K562 (cell line): ENCODE data around the gene CDKN2AIPNL. TPM values are rescaled to one million over a fixed set of nuclear protein-coding genes. Genes with fewer than 3 reads are reported as not detected.

Experiments
- ATAC-seq: fragments of 200-7000 bp; cut with Tn5 transposase; 3 replicates; pipeline ENCODE4 v1.9.1; 2020; ENCODE audit warnings: moderate library complexity
- BruUV-seq: library from RNA; stranded (reverse); fragments of 400-500 nt; replicated peaks from 2 replicates; lab custom pipeline; 2021; lab: Mats Ljungman, UMichigan
- CTCF ChIA-PET: fragments of 300-600 bp; formaldehyde crosslinking; extraction: SDS; loops from one replicate; lab custom pipeline; 2021; ENCODE audit warnings: low intra/inter-chr PET ratio; lab: Yijun Ruan, JAX
- POLR2A ChIA-PET: fragments of 300-600, 350-650 bp; sonication (Branson Sonifier 250); formaldehyde crosslinking; extraction: SDS; loops from one replicate; lab custom pipeline; 2021; ENCODE audit warnings: antibody characterized with exemption, inconsistent platforms; lab: Yijun Ruan, JAX
- DNase-seq, 4 experiments: peaks; one replicate each; pipeline versions ENCODE4 v3.0.0 to v3.0.0-alpha.2; 2011 to 2018; ENCODE audit warnings: low spot score in 3 of 4, mixed read lengths in 3 of 4; ENCODE audit errors: extremely low read depth in 1 of 4
- FAIRE-seq: peaks from 2 replicates; lab custom pipeline; 2011; peaks lifted over from hg19 to GRCh38; lab: Jason Lieb, UNC
- H2AFZ ChIP-seq: 2 replicates; pipeline ENCODE4 v1.6.0; 2011; ENCODE audit warnings: low read depth, low read length, control low read depth, inconsistent platforms
- H3K27ac ChIP-seq: fragments of 200-600 bp; 3 replicates; pipeline ENCODE4 v1.8.0; 2011; ENCODE audit warnings: low read depth, mild to moderate bottlenecking, control low read depth, inconsistent platforms, low read length, moderate library complexity, mixed read lengths; ENCODE audit errors: extremely low read depth
- H3K27me3 ChIP-seq, 2 experiments: fragments of 300-600 bp in 1 of 2; 2 replicates in 1 of 2; 3 replicates in 1 of 2; pipeline versions ENCODE4 v1.6.0 to v1.8.0; 2011; ENCODE audit warnings: inconsistent platforms in 2 of 2, low read length in 2 of 2, mild to moderate bottlenecking in 1 of 2, mixed read lengths in 1 of 2, moderate library complexity in 1 of 2; ENCODE audit not compliant: control insufficient read depth in 2 of 2, insufficient read depth in 2 of 2
- H3K36me3 ChIP-seq: fragments of 300-600 bp; 3 replicates; pipeline ENCODE4 v1.8.0; 2011; ENCODE audit warnings: mild to moderate bottlenecking, low read length, inconsistent platforms; ENCODE audit not compliant: control insufficient read depth, insufficient read depth
- H3K4me1 ChIP-seq, 2 experiments: fragments of 200-600 bp in 1 of 2; replicated peaks in 1 of 2; 2 replicates in 1 of 2; 3 replicates in 1 of 2; pipeline versions ENCODE4 v1.5.1 to v1.8.0; 2011; ENCODE audit warnings: inconsistent platforms in 2 of 2, low read length in 2 of 2, mild to moderate bottlenecking in 1 of 2, mixed read lengths in 1 of 2, moderate library complexity in 1 of 2; ENCODE audit not compliant: control insufficient read depth in 2 of 2, insufficient read depth in 2 of 2
- H3K4me2 ChIP-seq: 2 replicates; pipeline ENCODE4 v1.6.1; 2011; ENCODE audit warnings: low read length, control low read depth, inconsistent platforms, mixed read lengths; ENCODE audit not compliant: insufficient read depth
- H3K4me3 ChIP-seq: fragments of 200-600 bp; sonication (generic), shearing (Covaris generic); 2 replicates; pipeline ENCODE4 v1.5.1; 2016; ENCODE audit warnings: control low read depth, inconsistent platforms
- H3K79me2 ChIP-seq: fragments of 200-600 bp; 3 replicates; pipeline ENCODE4 v1.8.0; 2011; ENCODE audit warnings: low read length, inconsistent platforms; ENCODE audit not compliant: control insufficient read depth, insufficient read depth
- H3K9ac ChIP-seq, 2 experiments: 2 replicates each; pipeline versions ENCODE4 v1.6.0 to v1.6.1; 2011; ENCODE audit warnings: low read depth in 2 of 2, low read length in 2 of 2, control low read depth in 1 of 2, inconsistent platforms in 1 of 2, mild to moderate bottlenecking in 1 of 2, mixed read lengths in 1 of 2; ENCODE audit not compliant: insufficient read depth in 1 of 2
- H3K9me1 ChIP-seq: one replicate; pipeline ENCODE4 v1.6.0; 2011; ENCODE audit warnings: inconsistent platforms, mild to moderate bottlenecking, low read length, moderate library complexity; ENCODE audit not compliant: control insufficient read depth, insufficient read depth
- H3K9me3 ChIP-seq: replicated peaks from 2 replicates; pipeline ENCODE4 v1.5.1; 2011; ENCODE audit warnings: low read depth, low read length, inconsistent platforms; ENCODE audit not compliant: control insufficient read depth, insufficient read depth
- H4K20me1 ChIP-seq: replicated peaks from 2 replicates; pipeline ENCODE4 v1.6.1; 2011; ENCODE audit warnings: low read length, inconsistent platforms, mixed read lengths; ENCODE audit not compliant: control insufficient read depth, insufficient read depth
- IFI16 ChIP-seq: fragments of 250-450 bp; sonication (Bioruptor Pico); IDR thresholded peaks from 2 replicates; pipeline ENCODE4 v2.1.2; 2022; ENCODE audit warnings: mild to moderate bottlenecking, inconsistent platforms
- POLR2AphosphoS5 ChIP-seq: IDR thresholded peaks from 2 replicates; pipeline ENCODE4 v1.6.1; 2011; ENCODE audit warnings: mild to moderate bottlenecking, low read depth, low read length, moderate library complexity; ENCODE audit not compliant: control insufficient read depth, insufficient read depth
- RBM15 ChIP-seq: fragments of 200-400 bp; formaldehyde crosslinking; IDR thresholded peaks from 2 replicates; pipeline ENCODE4 v1.6.1; 2018; ENCODE audit warnings: mild to moderate bottlenecking, low read length, moderate library complexity; ENCODE audit not compliant: insufficient read depth
- SIN3A ChIP-seq, 2 experiments: fragments of 150-350 bp in 1 of 2; IDR thresholded peaks; 2 replicates each; pipeline ENCODE4 v1.6.1; 2011 to 2016; ENCODE audit warnings: borderline replicate concordance in 2 of 2, low read depth in 2 of 2, low read length in 2 of 2, mild to moderate bottlenecking in 2 of 2, moderate library complexity in 2 of 2; ENCODE audit not compliant: control insufficient read depth in 1 of 2
- SNRNP70 ChIP-seq: fragments of 200-400 bp; formaldehyde crosslinking; optimal IDR thresholded peaks from 2 replicates; pipeline ENCODE3; 2017; ENCODE audit warnings: low read depth, low read length
- ZNF12 ChIP-seq: sonication (generic); formaldehyde crosslinking; IDR thresholded peaks from 2 replicates; pipeline ENCODE4 v1.4.0; 2020; ENCODE audit warnings: mild to moderate bottlenecking, missing genetic modification reagents
- ZNF644 ChIP-seq: fragments of 200-800 bp; sonication (Bioruptor generic); IDR thresholded peaks from 2 replicates; pipeline ENCODE4 v1.6.1; 2016; ENCODE audit warnings: low read depth, missing genetic modification characterization, missing compliant biosample characterization
- ZNF830 ChIP-seq: fragments of 250-450 bp; sonication (Bioruptor Pico); IDR thresholded peaks from 2 replicates; pipeline ENCODE4 v1.5.0; 2021; ENCODE audit warnings: mild to moderate bottlenecking
- WGBS: fragments of 100-300 bp; shearing (Covaris generic); methylation state at CpG from one replicate; pipeline ENCODE4 v1.1.6; 2016; ENCODE audit warnings: low coverage, mixed read lengths; ENCODE audit not compliant: insufficient coverage; ENCODE audit errors: missing lambda C conversion rate; 5-methylcytosine and 5-hydroxymethylcytosine counted together
- in situ Hi-C: fragments of 300-500 bp; cut with MboI; formaldehyde crosslinking; loops from 4 replicates; pipeline ENCODE4 v1.15.0; 2018; ENCODE audit warnings: inconsistent platforms, mixed read lengths
- intact Hi-C: fragments of 100-400 bp; cut with micrococcal nuclease; formaldehyde crosslinking; loops from 2 replicates; pipeline ENCODE4 v1.14.2; 2022
- polyA plus RNA-seq, 8 experiments: library from polyadenylated mRNA; depleted of rRNA in 4 of 8; stranded (reverse) in 5 of 8; unstranded in 3 of 8; fragments of >200 nt; fragmentation: Nextera tagmentation in 2 of 8; fragmentation: Illumina TruSeq in 1 of 8; extraction: Ambion mirVana in 2 of 8; extraction: Trizol in 1 of 8; gene quantifications; 2 replicates each; pipeline versions ENCODE4 v1.2.1 to v1.2.3, GENCODE V29; 2011 to 2014; ENCODE audit warnings: inconsistent platforms in 1 of 8, missing spikeins in 1 of 8
- total RNA-seq, 7 experiments: library from RNA; depleted of rRNA in 6 of 7; stranded (reverse); fragments of >200 nt in 6 of 7; fragmentation: Illumina TruSeq in 2 of 7; extraction: Trizol in 2 of 7; gene quantifications; 2 replicates each; pipeline versions ENCODE4 v1.2.1 to v1.2.3, GENCODE V29; 2011 to 2021; ENCODE audit warnings: low replicate concordance in 1 of 7
- TF ChIP-seq, protein P1 (sequence below), 2 experiments: IDR thresholded peaks; 2 replicates each; pipeline ENCODE4 v1.6.1; 2012; ENCODE audit warnings: improper control_type of control experiment in 2 of 2, low read depth in 2 of 2, low read length in 2 of 2, borderline replicate concordance in 1 of 2
- TF ChIP-seq, protein P2 (sequence below), 3 experiments: fragments of 200-800 bp in 1 of 3; fragments of 250-450 bp in 1 of 3; fragments of 450-650 bp in 1 of 3; sonication (Bioruptor Pico) in 1 of 3; sonication (Bioruptor generic) in 1 of 3; formaldehyde crosslinking in 1 of 3; IDR thresholded peaks; 2 replicates each; pipeline versions ENCODE4 v1.6.1 to v1.8.0; 2016 to 2022; ENCODE audit warnings: mild to moderate bottlenecking in 2 of 3, missing genetic modification characterization in 2 of 3, missing compliant biosample characterization in 1 of 3, moderate library complexity in 1 of 3

The CDKN2AIPNL gene
- total and polyA plus RNA-seq, 9 of the 15 experiments (the other 6 are each of a cell fraction or from before 2014, with no cell fraction given): 19.9 to 46.9 (median 42.2) TPM

DNA sequence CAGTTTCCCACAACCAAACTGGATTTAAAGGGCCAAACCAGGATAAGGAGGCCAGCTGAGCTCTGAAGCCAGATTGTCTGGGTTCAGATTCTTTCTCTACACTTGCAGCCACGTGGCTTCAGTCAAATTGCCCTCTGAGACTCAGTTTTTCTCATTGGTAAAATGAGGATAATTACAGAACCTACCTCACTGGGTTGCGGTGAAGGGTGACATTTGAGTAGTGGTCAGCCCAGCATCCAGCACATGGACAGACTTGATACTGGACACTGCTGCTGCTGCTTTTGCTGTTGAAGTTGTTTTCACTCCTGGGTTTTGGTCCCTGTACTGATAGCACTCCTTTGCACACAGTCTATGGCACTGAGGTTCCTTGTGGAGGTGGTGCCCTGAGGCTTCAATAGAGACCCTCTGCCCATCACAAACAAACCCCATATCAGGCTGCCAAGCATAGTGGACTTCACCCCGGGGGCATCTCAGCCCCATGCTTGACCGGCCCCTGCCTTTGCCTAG lies 25.7 kb upstream of the CDKN2AIPNL start:
- in situ Hi-C loops (no loop called here), intact Hi-C loops (no loop called here)
- Histone ChIP-seq H3K4me1 (peaks cover 27 to 30% of the 10 kb centered on the region in 2 experiments; a peak in 4 of 5 replicates), H3K36me3 (no peaks in the 10 kb centered on the region), H4K20me1 (no peaks in the 10 kb centered on the region), H3K4me2 (peak overlapping the region; percentile 48; the same call in 1 of the 2 replicates), H3K9ac (peak overlapping the region in 1 of 2 experiments; percentile 77; a peak in 2 of 4 replicates), H3K79me2 (no peaks in the 10 kb centered on the region), H3K27ac (peak overlapping the region; percentile 63), H2AFZ (peak overlapping the region; percentile 70), H3K4me3 (no peak overlapping the region), H3K9me3 (no peaks in the 10 kb centered on the region), H3K9me1 (no peaks in the 10 kb centered on the region), H3K27me3 (no peaks in the 10 kb centered on the region; a peak in 1 of 5 replicates)
- WGBS: 56% methylated on average over 4 of the region's 4 CpGs
- POLR2A ChIA-PET: interaction anchor here (0.6 to 2.2 kb wide), 3 partner anchors 29 to 140 kb away, joined by 3 to 7 read pairs (median 3); no protein-coding TSS in a partner anchor
- ATAC-seq: peak; percentile 41
- CTCF ChIA-PET: no interaction called here
- FAIRE-seq: peak; percentile 40
- BruUV-seq: no TSS peak
- DNase-seq: no peak
- no peak for TF ChIP-seq IFI16 (CRISPR knock-in tag)
- no peak for TF ChIP-seq RBM15
- TF ChIP-seq, protein P1, sequence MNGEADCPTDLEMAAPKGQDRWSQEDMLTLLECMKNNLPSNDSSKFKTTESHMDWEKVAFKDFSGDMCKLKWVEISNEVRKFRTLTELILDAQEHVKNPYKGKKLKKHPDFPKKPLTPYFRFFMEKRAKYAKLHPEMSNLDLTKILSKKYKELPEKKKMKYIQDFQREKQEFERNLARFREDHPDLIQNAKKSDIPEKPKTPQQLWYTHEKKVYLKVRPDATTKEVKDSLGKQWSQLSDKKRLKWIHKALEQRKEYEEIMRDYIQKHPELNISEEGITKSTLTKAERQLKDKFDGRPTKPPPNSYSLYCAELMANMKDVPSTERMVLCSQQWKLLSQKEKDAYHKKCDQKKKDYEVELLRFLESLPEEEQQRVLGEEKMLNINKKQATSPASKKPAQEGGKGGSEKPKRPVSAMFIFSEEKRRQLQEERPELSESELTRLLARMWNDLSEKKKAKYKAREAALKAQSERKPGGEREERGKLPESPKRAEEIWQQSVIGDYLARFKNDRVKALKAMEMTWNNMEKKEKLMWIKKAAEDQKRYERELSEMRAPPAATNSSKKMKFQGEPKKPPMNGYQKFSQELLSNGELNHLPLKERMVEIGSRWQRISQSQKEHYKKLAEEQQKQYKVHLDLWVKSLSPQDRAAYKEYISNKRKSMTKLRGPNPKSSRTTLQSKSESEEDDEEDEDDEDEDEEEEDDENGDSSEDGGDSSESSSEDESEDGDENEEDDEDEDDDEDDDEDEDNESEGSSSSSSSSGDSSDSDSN (IDR thresholded peaks at IDR 0.05; ENCODE audit: borderline replicate concordance in 1 of 2, low read depth in 2 of 2, low read length in 2 of 2): no peak
- TF ChIP-seq SIN3A (IDR thresholded peaks at IDR 0.05; ENCODE audit: borderline replicate concordance in 2 of 2, control insufficient read depth in 1 of 2, low read depth in 2 of 2, low read length in 2 of 2): no peak
- no peak for TF ChIP-seq ZNF12 (CRISPR knock-in tag)
- 0 out of 2 replicates have a peak, but pooled peaks have one; percentile 16 for TF ChIP-seq ZNF644 (tag)
- TF ChIP-seq SNRNP70: no peak
- TF ChIP-seq, protein P2, sequence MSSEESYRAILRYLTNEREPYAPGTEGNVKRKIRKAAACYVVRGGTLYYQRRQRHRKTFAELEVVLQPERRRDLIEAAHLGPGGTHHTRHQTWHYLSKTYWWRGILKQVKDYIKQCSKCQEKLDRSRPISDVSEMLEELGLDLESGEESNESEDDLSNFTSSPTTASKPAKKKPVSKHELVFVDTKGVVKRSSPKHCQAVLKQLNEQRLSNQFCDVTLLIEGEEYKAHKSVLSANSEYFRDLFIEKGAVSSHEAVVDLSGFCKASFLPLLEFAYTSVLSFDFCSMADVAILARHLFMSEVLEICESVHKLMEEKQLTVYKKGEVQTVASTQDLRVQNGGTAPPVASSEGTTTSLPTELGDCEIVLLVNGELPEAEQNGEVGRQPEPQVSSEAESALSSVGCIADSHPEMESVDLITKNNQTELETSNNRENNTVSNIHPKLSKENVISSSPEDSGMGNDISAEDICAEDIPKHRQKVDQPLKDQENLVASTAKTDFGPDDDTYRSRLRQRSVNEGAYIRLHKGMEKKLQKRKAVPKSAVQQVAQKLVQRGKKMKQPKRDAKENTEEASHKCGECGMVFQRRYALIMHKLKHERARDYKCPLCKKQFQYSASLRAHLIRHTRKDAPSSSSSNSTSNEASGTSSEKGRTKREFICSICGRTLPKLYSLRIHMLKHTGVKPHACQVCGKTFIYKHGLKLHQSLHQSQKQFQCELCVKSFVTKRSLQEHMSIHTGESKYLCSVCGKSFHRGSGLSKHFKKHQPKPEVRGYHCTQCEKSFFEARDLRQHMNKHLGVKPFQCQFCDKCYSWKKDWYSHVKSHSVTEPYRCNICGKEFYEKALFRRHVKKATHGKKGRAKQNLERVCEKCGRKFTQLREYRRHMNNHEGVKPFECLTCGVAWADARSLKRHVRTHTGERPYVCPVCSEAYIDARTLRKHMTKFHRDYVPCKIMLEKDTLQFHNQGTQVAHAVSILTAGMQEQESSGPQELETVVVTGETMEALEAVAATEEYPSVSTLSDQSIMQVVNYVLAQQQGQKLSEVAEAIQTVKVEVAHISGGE (CRISPR knock-in tag; IDR thresholded peaks at IDR 0.05): 0 out of 6 replicates have a peak, but pooled peaks of 1 of the 3 experiments have one; percentile 4
- peak; percentile 59; the same call in 1 of the 2 replicates for TF ChIP-seq ZNF830
- no peak for TF ChIP-seq POLR2AphosphoS5
